ENCODE data around the gene MPV17. TPM values are rescaled to one million over a fixed set of nuclear protein-coding genes. Genes with fewer than 3 reads are reported as not detected.

MPV17 gene
- total and polyA plus RNA-seq, 2 of the 13 experiments (the other 11 are each of a cell fraction or from before 2014, with no cell fraction given): 48.9 to 129 TPM

DNA sequence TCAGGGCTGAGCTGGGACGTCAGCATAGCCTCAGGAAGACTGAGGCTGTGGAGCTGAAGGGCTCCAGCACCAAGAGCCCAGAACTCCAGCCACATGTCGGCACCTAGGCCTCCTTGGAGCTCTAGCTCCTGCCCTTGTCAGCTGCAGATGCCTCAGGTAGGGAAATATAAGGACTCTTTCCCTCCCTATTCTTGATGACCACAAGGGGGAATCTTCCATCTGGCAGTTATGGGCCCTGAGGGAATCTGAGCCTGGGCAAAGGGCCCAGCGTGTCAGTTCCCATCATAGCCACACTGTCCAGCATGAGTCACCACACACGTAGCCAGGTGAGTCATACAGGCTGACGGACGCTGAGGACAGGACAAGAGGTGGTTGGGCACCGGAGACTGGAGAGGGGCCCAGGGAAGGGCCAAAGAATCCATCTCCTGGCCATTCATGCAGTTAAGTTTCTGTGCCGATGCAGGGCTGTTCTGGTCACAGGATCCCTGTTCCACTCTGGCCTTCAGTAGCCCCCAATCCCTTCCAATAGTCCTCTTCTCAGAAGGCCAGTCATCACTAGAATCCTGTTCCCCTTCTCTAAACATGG is 1.8 kb downstream of the MPV17 start (continued):
- TF ChIP-seq, protein P1, sequence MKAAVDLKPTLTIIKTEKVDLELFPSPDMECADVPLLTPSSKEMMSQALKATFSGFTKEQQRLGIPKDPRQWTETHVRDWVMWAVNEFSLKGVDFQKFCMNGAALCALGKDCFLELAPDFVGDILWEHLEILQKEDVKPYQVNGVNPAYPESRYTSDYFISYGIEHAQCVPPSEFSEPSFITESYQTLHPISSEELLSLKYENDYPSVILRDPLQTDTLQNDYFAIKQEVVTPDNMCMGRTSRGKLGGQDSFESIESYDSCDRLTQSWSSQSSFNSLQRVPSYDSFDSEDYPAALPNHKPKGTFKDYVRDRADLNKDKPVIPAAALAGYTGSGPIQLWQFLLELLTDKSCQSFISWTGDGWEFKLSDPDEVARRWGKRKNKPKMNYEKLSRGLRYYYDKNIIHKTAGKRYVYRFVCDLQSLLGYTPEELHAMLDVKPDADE (CRISPR knock-in tag; IDR thresholded peaks at IDR 0.05): no peak
- TF ChIP-seq KDM2A (CRISPR knock-in tag; IDR thresholded peaks at IDR 0.05; ENCODE audit: borderline replicate concordance, low read depth): peak; percentile 89
- peak; percentile 97; the same call in 2 of the 3 replicates for TF ChIP-seq MXI1 (IDR thresholded peaks at IDR 0.05; ENCODE audit: borderline replicate concordance, low read depth, low read length)
- 0 out of 2 replicates have a peak, but pooled peaks have one; percentile 92 for TF ChIP-seq ZNF724P (CRISPR knock-in tag; IDR thresholded peaks at IDR 0.05; ENCODE audit: borderline replicate concordance)
- TF ChIP-seq, protein P2, sequence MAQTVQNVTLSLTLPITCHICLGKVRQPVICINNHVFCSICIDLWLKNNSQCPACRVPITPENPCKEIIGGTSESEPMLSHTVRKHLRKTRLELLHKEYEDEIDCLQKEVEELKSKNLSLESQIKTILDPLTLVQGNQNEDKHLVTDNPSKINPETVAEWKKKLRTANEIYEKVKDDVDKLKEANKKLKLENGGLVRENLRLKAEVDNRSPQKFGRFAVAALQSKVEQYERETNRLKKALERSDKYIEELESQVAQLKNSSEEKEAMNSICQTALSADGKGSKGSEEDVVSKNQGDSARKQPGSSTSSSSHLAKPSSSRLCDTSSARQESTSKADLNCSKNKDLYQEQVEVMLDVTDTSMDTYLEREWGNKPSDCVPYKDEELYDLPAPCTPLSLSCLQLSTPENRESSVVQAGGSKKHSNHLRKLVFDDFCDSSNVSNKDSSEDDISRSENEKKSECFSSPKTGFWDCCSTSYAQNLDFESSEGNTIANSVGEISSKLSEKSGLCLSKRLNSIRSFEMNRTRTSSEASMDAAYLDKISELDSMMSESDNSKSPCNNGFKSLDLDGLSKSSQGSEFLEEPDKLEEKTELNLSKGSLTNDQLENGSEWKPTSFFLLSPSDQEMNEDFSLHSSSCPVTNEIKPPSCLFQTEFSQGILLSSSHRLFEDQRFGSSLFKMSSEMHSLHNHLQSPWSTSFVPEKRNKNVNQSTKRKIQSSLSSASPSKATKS (CRISPR knock-in tag; IDR thresholded peaks at IDR 0.05): no peak
- peak; percentile 56 to 74; a peak in 3 of 4 replicates for TF ChIP-seq EP300 (IDR thresholded peaks at IDR 0.05; ENCODE audit: low read depth in 2 of 2, low read length in 2 of 2)
- TF ChIP-seq EP300 (CRISPR knock-in tag; IDR thresholded peaks at IDR 0.05; ENCODE audit: borderline replicate concordance): peak; percentile 66; the same call in 1 of the 2 replicates
- no peak; the same call in 1 of the 2 replicates for TF ChIP-seq HOXD1 (CRISPR knock-in tag; IDR thresholded peaks at IDR 0.05)
- TF ChIP-seq GATA4 (IDR thresholded peaks at IDR 0.05; ENCODE audit: borderline replicate concordance, low read depth): no peak
- TF ChIP-seq ZFP36L2 (CRISPR knock-in tag; IDR thresholded peaks at IDR 0.05): no peak
- TF ChIP-seq ZSCAN12 (CRISPR knock-in tag; IDR thresholded peaks at IDR 0.05): no peak
- peak; percentile 96; the same call in 1 of the 2 replicates for TF ChIP-seq HOXA3 (CRISPR knock-in tag; IDR thresholded peaks at IDR 0.05)
- TF ChIP-seq, protein P3, sequence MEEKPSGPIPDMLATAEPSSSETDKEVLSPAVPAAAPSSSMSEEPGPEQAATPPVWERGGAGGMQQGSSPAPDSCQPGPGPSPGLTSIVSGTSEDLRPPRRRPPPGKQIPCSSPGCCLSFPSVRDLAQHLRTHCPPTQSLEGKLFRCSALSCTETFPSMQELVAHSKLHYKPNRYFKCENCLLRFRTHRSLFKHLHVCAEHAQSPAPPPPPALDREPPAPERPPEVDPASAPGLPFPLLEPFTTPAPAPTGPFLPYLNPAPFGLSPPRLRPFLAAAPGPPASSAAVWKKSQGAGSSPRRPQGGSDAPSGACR (CRISPR knock-in tag; IDR thresholded peaks at IDR 0.05): 0 out of 2 replicates have a peak, but pooled peaks have one; percentile 68
- no peak for TF ChIP-seq TRIM24 (CRISPR knock-in tag; IDR thresholded peaks at IDR 0.05)
- no peak for TF ChIP-seq HNRNPUL1 (IDR thresholded peaks at IDR 0.05; ENCODE audit: low read depth, low read length)
- TF ChIP-seq FOXJ3 (CRISPR knock-in tag; IDR thresholded peaks at IDR 0.05; ENCODE audit: borderline replicate concordance): 0 out of 2 replicates have a peak, but pooled peaks have one; percentile 28
- no peak for TF ChIP-seq ARNT (IDR thresholded peaks at IDR 0.05)
- TF ChIP-seq CENPX (CRISPR knock-in tag; IDR thresholded peaks at IDR 0.05): no peak
- peak; percentile 53; the same call in 1 of the 2 replicates for TF ChIP-seq NFKB2 (CRISPR knock-in tag; IDR thresholded peaks at IDR 0.05; ENCODE audit: borderline replicate concordance)
- TF ChIP-seq ZSCAN9 (CRISPR knock-in tag; IDR thresholded peaks at IDR 0.05; ENCODE audit: borderline replicate concordance): peak; percentile 87; the same call in 1 of the 2 replicates
- TF ChIP-seq SALL1 (CRISPR knock-in tag; IDR thresholded peaks at IDR 0.05): peak; percentile 95
- no peak for TF ChIP-seq NFIC (IDR thresholded peaks at IDR 0.05; ENCODE audit: low read length)
- no peak for TF ChIP-seq ZNF678 (CRISPR knock-in tag; IDR thresholded peaks at IDR 0.05)
- TF ChIP-seq HES4 (CRISPR knock-in tag; IDR thresholded peaks at IDR 0.05; ENCODE audit: borderline replicate concordance): no peak
- TF ChIP-seq FOXK2 (IDR thresholded peaks at IDR 0.05): peak; percentile 70; the same call in 1 of the 2 replicates
- TF ChIP-seq ZNF17 (CRISPR knock-in tag; IDR thresholded peaks at IDR 0.05): no peak
- TF ChIP-seq KDM5A (IDR thresholded peaks at IDR 0.05; ENCODE audit: borderline replicate concordance, low read length): no peak
- no peak for TF ChIP-seq ZNF430 (CRISPR knock-in tag; IDR thresholded peaks at IDR 0.05)
- no peak for TF ChIP-seq FOXA1 (IDR thresholded peaks at IDR 0.05)
- no peak for TF ChIP-seq FOXA1 (CRISPR knock-in tag; IDR thresholded peaks at IDR 0.05)
- TF ChIP-seq TMF1 (CRISPR knock-in tag; IDR thresholded peaks at IDR 0.05; ENCODE audit: low read depth): no peak

All from HepG2 (cell line).